VCaP (cell line): Measurements from ENCODE around the gene EVI5L.

Experiments used
- H3K27ac ChIP-seq: fragments of 450-650 bp; 2 replicates; pipeline ENCODE4 v1.5.1; 2017
- CTCF ChIP-seq: fragments of 450-650 bp; conservative IDR thresholded peaks from 2 replicates; pipeline ENCODE4 v1.5.1; 2017; ENCODE audit warnings: mild to moderate bottlenecking, moderate library complexity

The EVI5L gene

GRCh38 chr19:7872306-7873204 lies 42.5 kb downstream of the EVI5L start:
- TF ChIP-seq CTCF: no peak
- no peak overlapping the region; the same call in 1 of the 2 replicates for H3K27ac ChIP-seq

GRCh38 chr19:7873304-7874075 lies 43.5 kb downstream of the EVI5L start:
- no peak for TF ChIP-seq CTCF
- peak overlapping the region; percentile 79 for H3K27ac ChIP-seq

GRCh38 chr19:7874076-7874896 lies 44.3 kb downstream of the EVI5L start, which contains the start of gene PRR36:
Gene PRR36, minus strand, starts transcription at chr19:7874390. Its CDS starts 701 bp downstream, at chr19:7873689.
- H3K27ac ChIP-seq: peak within 1 kb of the TSS; percentile 79
- no peak for TF ChIP-seq CTCF

- peak overlapping the region; percentile 79 for H3K27ac ChIP-seq
- no peak for TF ChIP-seq CTCF
Measured at GRCh38 chr19:7874897-7875273, 44.9 kb downstream of the EVI5L start.

- no peak overlapping the region for H3K27ac ChIP-seq
- TF ChIP-seq CTCF: no peak
Measured at GRCh38 chr19:7877249-7877836, 47.3 kb downstream of the EVI5L start.

- no peak overlapping the region for H3K27ac ChIP-seq
- no peak for TF ChIP-seq CTCF
Measured at GRCh38 chr19:7879111-7879807, 49.2 kb downstream of the EVI5L start.
